Neural cell (in vitro differentiated cells): ENCODE data around the gene SLCO3A1. TPM values are rescaled to one million over a fixed set of nuclear protein-coding genes. Genes with fewer than 3 reads are reported as not detected.

Experiments used
- H2AFZ ChIP-seq: fragments of 200-600, 300-800 bp; sonication (generic), shearing (Covaris generic); 2 replicates; pipeline ENCODE4 v1.6.0; 2014; ENCODE audit warnings: low read depth, mild to moderate bottlenecking, antibody characterized with exemption, low read length, moderate library complexity
- H3F3A ChIP-seq: fragments of 200-600 bp; shearing (Covaris generic); 2 replicates; pipeline ENCODE4 v1.6.1; 2016; ENCODE audit warnings: mild to moderate bottlenecking, moderate library complexity, mixed read lengths, antibody characterized with exemption, low read length; ENCODE audit not compliant: insufficient read depth, poor library complexity, severe bottlenecking
- H3K27ac ChIP-seq: fragments of 200-600, 300-800 bp; sonication (generic), shearing (Covaris generic); 2 replicates; pipeline ENCODE4 v1.5.1; 2014; ENCODE audit warnings: mild to moderate bottlenecking, low read length, moderate library complexity
- H3K27me3 ChIP-seq: fragments of 300-800, 200-600 bp; sonication (generic), shearing (Covaris generic); 2 replicates; pipeline ENCODE4 v1.6.0; 2014; ENCODE audit warnings: mild to moderate bottlenecking, low read depth, low read length, moderate library complexity; ENCODE audit not compliant: insufficient read depth
- H3K36me3 ChIP-seq: fragments of 300-800, 200-600 bp; sonication (generic), shearing (Covaris generic); 2 replicates; pipeline ENCODE4 v1.5.1; 2014; ENCODE audit warnings: mild to moderate bottlenecking, antibody characterized with exemption, low read length, moderate library complexity; ENCODE audit not compliant: insufficient read depth
- H3K4me2 ChIP-seq: fragments of 300-800, 200-600 bp; sonication (generic), shearing (Covaris generic); 2 replicates; pipeline ENCODE4 v1.6.0; 2014; ENCODE audit warnings: mild to moderate bottlenecking, low read length
- H3K4me3 ChIP-seq: fragments of 300-800, 200-600 bp; sonication (generic), shearing (Covaris generic); 2 replicates; pipeline ENCODE4 v1.5.1; 2014; ENCODE audit warnings: mild to moderate bottlenecking, low read length, moderate library complexity
- H3K79me2 ChIP-seq: fragments of 200-600 bp; shearing (Covaris generic); replicated peaks from 2 replicates; pipeline ENCODE4 v1.6.0; 2014; ENCODE audit warnings: mild to moderate bottlenecking, low read length, moderate library complexity; ENCODE audit not compliant: insufficient read depth
- H3K9ac ChIP-seq: fragments of 300-800, 200-600 bp; sonication (generic), shearing (Covaris generic); 2 replicates; pipeline ENCODE4 v1.6.1; 2016; ENCODE audit warnings: mild to moderate bottlenecking, low read length, mixed read lengths
- H3K9me2 ChIP-seq: fragments of 200-600 bp; shearing (Covaris generic); 2 replicates; pipeline ENCODE4 v1.6.1; 2016; ENCODE audit warnings: mild to moderate bottlenecking, low read length, mixed read lengths; ENCODE audit not compliant: insufficient read depth
- H3K9me3 ChIP-seq: fragments of 200-600, 300-800 bp; sonication (generic), shearing (Covaris generic); 2 replicates; pipeline ENCODE4 v1.6.1; 2016; ENCODE audit warnings: mild to moderate bottlenecking, mixed run types, low read length, moderate library complexity, mixed read lengths
- H4K20me1 ChIP-seq: fragments of 200-600 bp; shearing (Covaris generic); 2 replicates; pipeline ENCODE4 v1.6.1; 2016; ENCODE audit warnings: mild to moderate bottlenecking, mixed run types; ENCODE audit not compliant: insufficient read depth
- EP300 ChIP-seq: fragments of 450-650 bp; conservative IDR thresholded peaks from 2 replicates; pipeline ENCODE4 v1.6.1; 2014; ENCODE audit warnings: antibody characterized with exemption, mild to moderate bottlenecking, moderate library complexity; ENCODE audit not compliant: poor library complexity, severe bottlenecking
- EZH2 ChIP-seq: fragments of 200-600, 300-800 bp; shearing (Covaris generic), sonication (generic); IDR thresholded peaks from 2 replicates; pipeline ENCODE4 v1.6.1; 2014; ENCODE audit warnings: antibody characterized with exemption, low read length, borderline replicate concordance, mild to moderate bottlenecking; ENCODE audit not compliant: insufficient read depth, poor library complexity, severe bottlenecking
- MXI1 ChIP-seq: fragments of 450-650 bp; conservative IDR thresholded peaks from 2 replicates; pipeline ENCODE4 v1.6.1; 2014; ENCODE audit warnings: antibody characterized with exemption, mild to moderate bottlenecking; ENCODE audit not compliant: poor library complexity, severe bottlenecking
- POLR2AphosphoS5 ChIP-seq: IDR thresholded peaks from 2 replicates; pipeline ENCODE4 v1.6.1; 2012
- RAD21 ChIP-seq: fragments of 450-650 bp; conservative IDR thresholded peaks from 2 replicates; pipeline ENCODE4 v1.6.1; 2014; ENCODE audit warnings: antibody characterized with exemption, mild to moderate bottlenecking, moderate library complexity
- SMC3 ChIP-seq: fragments of 450-650 bp; conservative IDR thresholded peaks from 2 replicates; pipeline ENCODE4 v1.6.1; 2014; ENCODE audit warnings: antibody characterized with exemption, mild to moderate bottlenecking, moderate library complexity; ENCODE audit not compliant: poor library complexity
- TAF1 ChIP-seq: IDR thresholded peaks from 2 replicates; pipeline ENCODE4 v1.6.1; 2012; ENCODE audit warnings: low read depth
- polyA plus RNA-seq: library from polyadenylated mRNA; depleted of rRNA; stranded (reverse); fragments of >200 nt; gene quantifications from 2 replicates; pipeline ENCODE4 v1.2.3, GENCODE V29; 2014
- TF ChIP-seq, protein P1 (sequence below): fragments of 450-650 bp; IDR thresholded peaks from 2 replicates; pipeline ENCODE4 v1.5.1; 2014; ENCODE audit warnings: antibody characterized with exemption, mild to moderate bottlenecking, moderate library complexity; ENCODE audit not compliant: poor library complexity, severe bottlenecking
- TF ChIP-seq, protein P2 (sequence below): IDR thresholded peaks from 2 replicates; pipeline ENCODE4 v1.6.1; 2012; ENCODE audit warnings: borderline replicate concordance

The SLCO3A1 gene
- polyA plus RNA-seq, 1 donor from 2014 or later, result 14.2 TPM

DNA sequence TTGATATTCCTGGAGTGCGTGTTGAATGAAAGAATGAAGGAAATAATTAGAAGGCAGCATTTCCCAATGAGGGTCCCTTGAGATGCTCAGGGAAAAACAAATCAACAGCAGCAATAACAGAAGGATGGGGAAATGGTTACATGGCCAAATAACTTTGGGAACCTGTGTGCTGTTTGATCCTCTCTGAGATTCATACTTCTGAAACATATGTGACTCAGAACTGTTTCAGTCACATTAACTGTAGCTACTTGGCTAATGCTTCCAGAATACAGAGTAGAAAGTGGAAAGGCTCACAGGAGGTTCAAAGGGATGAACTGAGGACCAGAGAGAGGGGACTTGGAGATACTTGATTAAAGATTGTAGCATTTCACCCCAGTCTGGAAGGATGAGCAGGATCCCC is 258.2 kb downstream of the SLCO3A1 start:
- no peak overlapping the region for H2AFZ ChIP-seq
- no peaks in the 10 kb centered on the region for H3K36me3 ChIP-seq
- no peak overlapping the region for H3K27ac ChIP-seq
- no peaks in the 10 kb centered on the region for H3K79me2 ChIP-seq
- H3F3A ChIP-seq, result no peaks in the 10 kb centered on the region
- no peaks in the 10 kb centered on the region for H3K27me3 ChIP-seq
- no peak overlapping the region for H3K4me3 ChIP-seq
- H3K4me2 ChIP-seq, result no peak overlapping the region
- H3K9me3 ChIP-seq, result no peaks in the 10 kb centered on the region
- no peaks in the 10 kb centered on the region for H3K9me2 ChIP-seq
- no peak overlapping the region for H3K9ac ChIP-seq
- H4K20me1 ChIP-seq, result no peaks in the 10 kb centered on the region
- TF ChIP-seq TAF1 (no peak), EP300 (no peak), SMC3 (no peak)
- TF ChIP-seq, protein P1, sequence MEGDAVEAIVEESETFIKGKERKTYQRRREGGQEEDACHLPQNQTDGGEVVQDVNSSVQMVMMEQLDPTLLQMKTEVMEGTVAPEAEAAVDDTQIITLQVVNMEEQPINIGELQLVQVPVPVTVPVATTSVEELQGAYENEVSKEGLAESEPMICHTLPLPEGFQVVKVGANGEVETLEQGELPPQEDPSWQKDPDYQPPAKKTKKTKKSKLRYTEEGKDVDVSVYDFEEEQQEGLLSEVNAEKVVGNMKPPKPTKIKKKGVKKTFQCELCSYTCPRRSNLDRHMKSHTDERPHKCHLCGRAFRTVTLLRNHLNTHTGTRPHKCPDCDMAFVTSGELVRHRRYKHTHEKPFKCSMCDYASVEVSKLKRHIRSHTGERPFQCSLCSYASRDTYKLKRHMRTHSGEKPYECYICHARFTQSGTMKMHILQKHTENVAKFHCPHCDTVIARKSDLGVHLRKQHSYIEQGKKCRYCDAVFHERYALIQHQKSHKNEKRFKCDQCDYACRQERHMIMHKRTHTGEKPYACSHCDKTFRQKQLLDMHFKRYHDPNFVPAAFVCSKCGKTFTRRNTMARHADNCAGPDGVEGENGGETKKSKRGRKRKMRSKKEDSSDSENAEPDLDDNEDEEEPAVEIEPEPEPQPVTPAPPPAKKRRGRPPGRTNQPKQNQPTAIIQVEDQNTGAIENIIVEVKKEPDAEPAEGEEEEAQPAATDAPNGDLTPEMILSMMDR, result no peak

DNA sequence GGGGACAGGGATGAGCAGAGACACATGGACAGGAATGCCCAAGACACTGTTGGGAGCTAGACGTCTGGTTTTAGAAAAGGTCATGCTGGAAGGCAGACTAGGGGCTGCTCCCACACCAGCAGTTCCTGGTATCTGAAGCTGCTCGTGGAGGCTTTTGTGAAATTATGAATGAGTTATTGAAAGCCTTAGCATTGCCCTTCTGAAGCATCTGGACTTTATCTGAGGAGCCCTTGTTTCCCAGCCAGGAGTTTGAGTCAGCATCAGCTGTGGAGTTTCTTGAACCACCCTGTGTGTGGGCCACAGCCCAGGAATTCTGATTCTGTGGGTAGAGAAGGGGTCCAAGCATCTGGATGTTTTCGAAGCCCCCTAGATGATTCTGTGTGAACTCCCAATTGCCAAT is 258.7 kb downstream of the SLCO3A1 start:
- no peak overlapping the region for H3K27ac ChIP-seq
- no peak overlapping the region for H3K4me2 ChIP-seq
- no peak overlapping the region for H3K4me3 ChIP-seq

More for the DNA sequence above, 258.7 kb downstream of the SLCO3A1 start:
- Histone ChIP-seq H3K36me3 (no peaks in the 10 kb centered on the region), H2AFZ (no peak overlapping the region), H3K9me2 (no peaks in the 10 kb centered on the region), H3K9ac (no peak overlapping the region), H4K20me1 (no peaks in the 10 kb centered on the region), H3K79me2 (no peaks in the 10 kb centered on the region), H3K27me3 (no peaks in the 10 kb centered on the region), H3K9me3 (no peaks in the 10 kb centered on the region), H3F3A (no peaks in the 10 kb centered on the region)
- TF ChIP-seq EP300 (no peak), RAD21 (no peak), EZH2 (no peak), MXI1 (no peak), TAF1 (no peak), POLR2AphosphoS5 (no peak)
- TF ChIP-seq, protein P2, sequence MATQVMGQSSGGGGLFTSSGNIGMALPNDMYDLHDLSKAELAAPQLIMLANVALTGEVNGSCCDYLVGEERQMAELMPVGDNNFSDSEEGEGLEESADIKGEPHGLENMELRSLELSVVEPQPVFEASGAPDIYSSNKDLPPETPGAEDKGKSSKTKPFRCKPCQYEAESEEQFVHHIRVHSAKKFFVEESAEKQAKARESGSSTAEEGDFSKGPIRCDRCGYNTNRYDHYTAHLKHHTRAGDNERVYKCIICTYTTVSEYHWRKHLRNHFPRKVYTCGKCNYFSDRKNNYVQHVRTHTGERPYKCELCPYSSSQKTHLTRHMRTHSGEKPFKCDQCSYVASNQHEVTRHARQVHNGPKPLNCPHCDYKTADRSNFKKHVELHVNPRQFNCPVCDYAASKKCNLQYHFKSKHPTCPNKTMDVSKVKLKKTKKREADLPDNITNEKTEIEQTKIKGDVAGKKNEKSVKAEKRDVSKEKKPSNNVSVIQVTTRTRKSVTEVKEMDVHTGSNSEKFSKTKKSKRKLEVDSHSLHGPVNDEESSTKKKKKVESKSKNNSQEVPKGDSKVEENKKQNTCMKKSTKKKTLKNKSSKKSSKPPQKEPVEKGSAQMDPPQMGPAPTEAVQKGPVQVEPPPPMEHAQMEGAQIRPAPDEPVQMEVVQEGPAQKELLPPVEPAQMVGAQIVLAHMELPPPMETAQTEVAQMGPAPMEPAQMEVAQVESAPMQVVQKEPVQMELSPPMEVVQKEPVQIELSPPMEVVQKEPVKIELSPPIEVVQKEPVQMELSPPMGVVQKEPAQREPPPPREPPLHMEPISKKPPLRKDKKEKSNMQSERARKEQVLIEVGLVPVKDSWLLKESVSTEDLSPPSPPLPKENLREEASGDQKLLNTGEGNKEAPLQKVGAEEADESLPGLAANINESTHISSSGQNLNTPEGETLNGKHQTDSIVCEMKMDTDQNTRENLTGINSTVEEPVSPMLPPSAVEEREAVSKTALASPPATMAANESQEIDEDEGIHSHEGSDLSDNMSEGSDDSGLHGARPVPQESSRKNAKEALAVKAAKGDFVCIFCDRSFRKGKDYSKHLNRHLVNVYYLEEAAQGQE, result no peak
- TF ChIP-seq, protein P1, result no peak
